Erythroblast (primary cell): ENCODE data around the gene CEP76.

Experiments used
- GATA1 ChIP-seq: IDR thresholded peaks from 2 replicates; pipeline ENCODE4 v1.6.1; 2011; ENCODE audit warnings: low read depth, mild to moderate bottlenecking, control low read depth, low read length, moderate library complexity
- POLR2A ChIP-seq: IDR thresholded peaks from 2 replicates; pipeline ENCODE4 v1.6.1; 2011; ENCODE audit warnings: mild to moderate bottlenecking, low read length

DNA sequence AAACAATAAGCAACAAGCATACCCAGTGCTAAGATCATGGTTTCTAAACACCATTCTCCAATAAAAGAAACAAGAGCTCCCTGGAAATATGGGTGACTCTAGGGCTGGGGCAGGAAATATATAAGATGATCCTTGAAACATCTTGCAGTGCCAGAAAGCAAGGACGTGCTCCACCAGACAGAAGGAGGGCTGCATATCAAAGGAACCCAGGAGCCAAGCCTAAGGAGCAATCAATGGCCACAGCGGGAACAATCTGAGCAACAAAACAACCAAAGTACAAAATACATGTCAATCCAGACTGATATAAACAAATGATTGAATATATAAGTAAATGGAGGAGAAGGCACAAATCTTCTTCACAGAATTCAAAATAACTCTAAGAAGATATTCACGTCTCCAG, 54.8 kb downstream of the CEP76 start:
- no peak for TF ChIP-seq POLR2A
- TF ChIP-seq GATA1, result no peak
